Upper lobe of left lung (tissue), 6 donors: Measurements from ENCODE around the gene MAD1L1. TPM values are rescaled to one million over a fixed set of nuclear protein-coding genes. Genes with fewer than 3 reads are reported as not detected.

Experiments used
- ATAC-seq, 2 donors: fragments of 200-7000 bp; cut with Tn5 transposase; one replicate each; pipeline ENCODE4 v1.9.1; 2022; ENCODE audit warnings: mild to moderate bottlenecking in 2 of 2, moderate library complexity in 2 of 2; ENCODE audit not compliant: low FRiP score in 2 of 2
- DNase-seq, 2 donors: peaks; one replicate each; pipeline ENCODE4 v3.0.0-alpha.2; 2019 to 2020
- H3K27ac ChIP-seq, 4 donors: fragments of 200-600 bp; sonication (generic); one replicate each; pipeline ENCODE4 v1.5.1; 2016 to 2019
- H3K27me3 ChIP-seq, 4 donors: fragments of 200-600 bp; sonication (generic); one replicate each; pipeline ENCODE4 v1.5.1; 2017 to 2019
- H3K36me3 ChIP-seq, 4 donors: fragments of 200-600 bp; sonication (generic); one replicate each; pipeline ENCODE4 v1.5.1; 2016 to 2019
- H3K4me1 ChIP-seq, 4 donors: fragments of 200-600 bp; sonication (generic); one replicate each; pipeline ENCODE4 v1.5.1; 2018 to 2019
- H3K4me3 ChIP-seq, 4 donors: fragments of 200-600 bp; sonication (generic); one replicate each; pipeline ENCODE4 v1.5.1; 2017 to 2019; ENCODE audit warnings: mild to moderate bottlenecking in 2 of 4, moderate library complexity in 1 of 4
- H3K9me3 ChIP-seq, 4 donors: fragments of 200-600 bp; sonication (generic); one replicate each; pipeline ENCODE4 v1.5.1; 2018 to 2019
- CTCF ChIP-seq, 6 experiments: fragments of 450-650 bp in 4 of 6; fragments of 200-600 bp in 2 of 6; sonication (generic) in 2 of 6; IDR thresholded peaks; one replicate each; pipeline ENCODE4 v1.5.1; 2016 to 2019; ENCODE audit warnings: antibody characterized with exemption in 6 of 6
- EP300 ChIP-seq, 4 donors: sonication (generic); formaldehyde crosslinking; IDR thresholded peaks; one replicate each; pipeline ENCODE4 v1.5.1; 2017; ENCODE audit warnings: antibody characterized with exemption in 4 of 4, control low read depth in 2 of 4
- POLR2A ChIP-seq, 4 donors: fragments of 450-650 bp; IDR thresholded peaks; one replicate each; pipeline ENCODE4 v1.5.1; 2016 to 2017; ENCODE audit warnings: antibody characterized with exemption in 4 of 4, mild to moderate bottlenecking in 2 of 4
- POLR2AphosphoS5 ChIP-seq, 2 donors: sonication (generic); formaldehyde crosslinking; IDR thresholded peaks; one replicate each; pipeline ENCODE4 v1.5.1; 2017; ENCODE audit warnings: antibody characterized with exemption in 2 of 2
- WGBS, 2 donors: methylation state at CpG; one replicate each; pipeline ENCODE4 v1.1.5; 2017 to 2018; 5-methylcytosine and 5-hydroxymethylcytosine counted together
- total RNA-seq, 6 donors: library from RNA; depleted of rRNA in 4 of 6; stranded (reverse); fragments of >200 nt in 4 of 6; gene quantifications; one replicate each; pipeline versions ENCODE4 v1.1.0 to v1.2.1, GENCODE V29; 2016 to 2021
- donor health status: DM: no; HTN: no; CAD: no; lungs with moderate emphysema.
- donor health status: DM: no; HTN: yes; CAD: no; lungs with severe emphysema.

Gene MAD1L1
- total RNA-seq, 6 donors from 2014 or later: 40.6 to 364 (median 65.6) TPM

- DNase-seq (no peak), ATAC-seq (no peak)
- WGBS, 2 donors: 93 to 94% methylated on average over 23 to 26 of the region's 30 CpGs
- Histone ChIP-seq H3K9me3 (no peaks in the 10 kb centered on the region), H3K4me3 (no peak overlapping the region), H3K27me3 (no peaks in the 10 kb centered on the region), H3K36me3 (peaks cover 0 to 10% (median 5%) of the 10 kb centered on the region in 4 donors), H3K27ac (no peak overlapping the region), H3K4me1 (peaks cover 0 to under 1% (median 0%) of the 10 kb centered on the region in 4 donors)
- TF ChIP-seq EP300 (IDR thresholded peaks at IDR 0.05): no peak
- TF ChIP-seq POLR2A (IDR thresholded peaks at IDR 0.05): no peak
- TF ChIP-seq CTCF (IDR thresholded peaks at IDR 0.05): no peak
- TF ChIP-seq POLR2AphosphoS5 (IDR thresholded peaks at IDR 0.05): no peak
Observed at GRCh38 chr7:1956611-1957470, 275.9 kb downstream of the MAD1L1 start.

GRCh38 chr7:1956141-1956540 lies 276.6 kb downstream of the MAD1L1 start:
- no peaks in the 10 kb centered on the region for H3K9me3 ChIP-seq
- H3K27me3 ChIP-seq: no peaks in the 10 kb centered on the region
- WGBS, 2 donors: 93% methylated on average over 8 of the region's 8 CpGs; no CpG with 5 or more reads in 1 of the 2 donors
- H3K36me3 ChIP-seq: peaks cover 0 to 10% (median 5%) of the 10 kb centered on the region in 4 donors
- ATAC-seq (no peak), DNase-seq (no peak)
- TF ChIP-seq POLR2A (IDR thresholded peaks at IDR 0.05) (no peak), EP300 (IDR thresholded peaks at IDR 0.05) (no peak), CTCF (IDR thresholded peaks at IDR 0.05) (no peak), POLR2AphosphoS5 (IDR thresholded peaks at IDR 0.05) (no peak)
- H3K4me1 ChIP-seq: peaks cover 6 to 7% (median 7%) of the 10 kb centered on the region in 4 donors
- H3K27ac ChIP-seq: no peak overlapping the region
- H3K4me3 ChIP-seq: no peak overlapping the region

- ATAC-seq: no peak
- WGBS, 2 donors: 84 to 89% methylated on average over 13 to 22 of the region's 22 CpGs
- H3K9me3 ChIP-seq: no peaks in the 10 kb centered on the region
- no peak overlapping the region for H3K4me3 ChIP-seq
- TF ChIP-seq EP300 (IDR thresholded peaks at IDR 0.05): no peak
- TF ChIP-seq POLR2A (IDR thresholded peaks at IDR 0.05): no peak
- TF ChIP-seq POLR2AphosphoS5 (IDR thresholded peaks at IDR 0.05): no peak
- no peak for TF ChIP-seq CTCF (IDR thresholded peaks at IDR 0.05)
- peaks cover 0 to 10% (median 5%) of the 10 kb centered on the region in 4 donors for H3K36me3 ChIP-seq
- peak in 1 of 2 donors; percentile 76 for DNase-seq
- H3K4me1 ChIP-seq: peaks cover 8 to 17% (median 13%) of the 10 kb centered on the region in 4 donors
- no peaks in the 10 kb centered on the region for H3K27me3 ChIP-seq
- no peak overlapping the region for H3K27ac ChIP-seq
Observed at GRCh38 chr7:1954366-1955004, 278.3 kb downstream of the MAD1L1 start.

- peaks cover 8 to 17% (median 13%) of the 10 kb centered on the region in 4 donors for H3K4me1 ChIP-seq
- TF ChIP-seq POLR2A (IDR thresholded peaks at IDR 0.05) (no peak), POLR2AphosphoS5 (IDR thresholded peaks at IDR 0.05) (no peak)
- H3K4me3 ChIP-seq: no peak overlapping the region
- peaks cover 0 to 10% (median 5%) of the 10 kb centered on the region in 4 donors for H3K36me3 ChIP-seq
- H3K27me3 ChIP-seq: no peaks in the 10 kb centered on the region
- ATAC-seq (no peak), DNase-seq (peak in 1 of 2 donors; percentile 76)
- no peaks in the 10 kb centered on the region for H3K9me3 ChIP-seq
- H3K27ac ChIP-seq: no peak overlapping the region
- 91 to 95% methylated on average over 32 to 45 of the region's 45 CpGs for WGBS, 2 donors
Observed at GRCh38 chr7:1953199-1954190, 279.2 kb downstream of the MAD1L1 start.
